Measurements from ENCODE around the gene VPS26C.

- TF ChIP-seq CTCF (IDR thresholded peaks at IDR 0.05) (no peak), ZFX (IDR thresholded peaks at IDR 0.05; ENCODE audit: borderline replicate concordance) (no peak)
Measured at GRCh38 chr21:37195610-37196009, 71.5 kb downstream of the VPS26C start.
